ENCODE measurements around the gene SLC26A1. TPM values are rescaled to one million over a fixed set of nuclear protein-coding genes. Genes with fewer than 3 reads are reported as not detected.

Gene SLC26A1
- total RNA-seq, 2 donors from 2014 or later: 1.6 TPM

- intact Hi-C loops (cut with DNase I): no loop called here
- Histone ChIP-seq H3K4me3 (no peak overlapping the region), H3K27me3 (peaks cover 0 to 3% of the 10 kb centered on the region in 2 donors), H3K9me3 (no peaks in the 10 kb centered on the region), H3K27ac (no peak overlapping the region), H3K4me1 (peaks cover 33% of the 10 kb centered on the region), H3K36me3 (replicated peaks in 1 of 2; ENCODE audit: insufficient read depth in 1 of 2, low read depth in 2 of 2) (no peaks in the 10 kb centered on the region)
- 91% methylated on average over 4 to 19 of the region's 21 CpGs for WGBS, 2 donors
- no peak for TF ChIP-seq POLR2A (IDR thresholded peaks at IDR 0.05)
- TF ChIP-seq, protein P1, sequence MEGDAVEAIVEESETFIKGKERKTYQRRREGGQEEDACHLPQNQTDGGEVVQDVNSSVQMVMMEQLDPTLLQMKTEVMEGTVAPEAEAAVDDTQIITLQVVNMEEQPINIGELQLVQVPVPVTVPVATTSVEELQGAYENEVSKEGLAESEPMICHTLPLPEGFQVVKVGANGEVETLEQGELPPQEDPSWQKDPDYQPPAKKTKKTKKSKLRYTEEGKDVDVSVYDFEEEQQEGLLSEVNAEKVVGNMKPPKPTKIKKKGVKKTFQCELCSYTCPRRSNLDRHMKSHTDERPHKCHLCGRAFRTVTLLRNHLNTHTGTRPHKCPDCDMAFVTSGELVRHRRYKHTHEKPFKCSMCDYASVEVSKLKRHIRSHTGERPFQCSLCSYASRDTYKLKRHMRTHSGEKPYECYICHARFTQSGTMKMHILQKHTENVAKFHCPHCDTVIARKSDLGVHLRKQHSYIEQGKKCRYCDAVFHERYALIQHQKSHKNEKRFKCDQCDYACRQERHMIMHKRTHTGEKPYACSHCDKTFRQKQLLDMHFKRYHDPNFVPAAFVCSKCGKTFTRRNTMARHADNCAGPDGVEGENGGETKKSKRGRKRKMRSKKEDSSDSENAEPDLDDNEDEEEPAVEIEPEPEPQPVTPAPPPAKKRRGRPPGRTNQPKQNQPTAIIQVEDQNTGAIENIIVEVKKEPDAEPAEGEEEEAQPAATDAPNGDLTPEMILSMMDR (IDR thresholded peaks at IDR 0.05): no peak
- ATAC-seq: no peak
- DNase-seq: no peak
These were observed 47.3 kb upstream of the SLC26A1 start for GRCh38 chr4:1040344-1041146.

DNA sequence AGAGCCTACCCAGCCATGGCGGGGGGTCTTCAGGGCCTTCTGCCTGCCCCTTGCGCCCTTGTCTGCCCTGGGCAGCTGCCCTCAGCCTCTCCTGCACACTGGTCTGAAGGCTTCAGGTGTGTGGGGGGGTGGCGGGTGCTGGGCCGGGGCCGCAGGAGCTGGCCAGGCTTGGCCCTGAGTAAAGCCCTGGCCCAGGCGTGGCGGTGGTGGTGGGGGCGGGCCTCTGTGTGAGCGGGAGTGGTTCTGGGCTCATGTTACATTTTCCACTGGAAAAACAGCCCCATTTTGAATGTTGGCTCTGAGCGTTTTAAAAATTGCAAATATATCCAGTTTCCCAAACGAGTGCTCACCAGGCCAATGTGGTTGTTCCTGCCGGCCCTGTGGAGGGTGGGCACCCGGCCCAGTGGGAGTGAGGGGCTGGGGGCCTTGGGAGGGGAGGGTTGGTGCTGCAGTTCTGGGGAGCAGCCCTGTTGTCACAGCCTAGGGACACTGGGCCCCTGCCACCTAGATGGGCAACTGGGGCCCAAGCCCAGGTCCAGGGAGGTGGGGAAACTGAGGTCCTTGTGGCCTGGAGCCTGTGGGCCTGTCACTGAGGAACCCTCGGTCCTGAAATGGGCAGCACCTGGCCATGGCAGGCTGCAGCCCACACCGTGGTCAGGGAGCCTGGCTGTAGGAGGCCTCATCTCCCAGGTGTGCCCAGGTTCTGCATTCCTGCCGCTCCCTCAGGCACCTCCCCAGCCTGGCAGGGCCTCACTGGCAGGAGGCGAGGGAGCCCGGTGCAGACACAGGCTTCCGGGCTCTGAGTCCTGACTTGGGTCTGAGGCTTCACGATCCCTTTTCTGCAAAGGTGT lies 46.5 kb upstream of the SLC26A1 start:
- Histone ChIP-seq H3K27me3 (no peaks in the 10 kb centered on the region), H3K27ac (peak overlapping the region; percentile 12 to 46 (median 36)), H3K36me3 (replicated peaks in 1 of 2; ENCODE audit: insufficient read depth in 1 of 2, low read depth in 2 of 2) (no peaks in the 10 kb centered on the region), H3K4me3 (no peak overlapping the region), H3K4me1 (peaks cover 35% of the 10 kb centered on the region), H3K9me3 (no peaks in the 10 kb centered on the region)
- TF ChIP-seq, protein P1 (IDR thresholded peaks at IDR 0.05): no peak
- TF ChIP-seq POLR2A (IDR thresholded peaks at IDR 0.05): no peak
- peak; percentile 43 for ATAC-seq
- peak; percentile 62 to 79 (median 75) for DNase-seq
- 43 to 93% methylated on average over 3 to 20 of the region's 20 CpGs for WGBS, 2 donors
- intact Hi-C loops (cut with DNase I): no loop called here

DNA sequence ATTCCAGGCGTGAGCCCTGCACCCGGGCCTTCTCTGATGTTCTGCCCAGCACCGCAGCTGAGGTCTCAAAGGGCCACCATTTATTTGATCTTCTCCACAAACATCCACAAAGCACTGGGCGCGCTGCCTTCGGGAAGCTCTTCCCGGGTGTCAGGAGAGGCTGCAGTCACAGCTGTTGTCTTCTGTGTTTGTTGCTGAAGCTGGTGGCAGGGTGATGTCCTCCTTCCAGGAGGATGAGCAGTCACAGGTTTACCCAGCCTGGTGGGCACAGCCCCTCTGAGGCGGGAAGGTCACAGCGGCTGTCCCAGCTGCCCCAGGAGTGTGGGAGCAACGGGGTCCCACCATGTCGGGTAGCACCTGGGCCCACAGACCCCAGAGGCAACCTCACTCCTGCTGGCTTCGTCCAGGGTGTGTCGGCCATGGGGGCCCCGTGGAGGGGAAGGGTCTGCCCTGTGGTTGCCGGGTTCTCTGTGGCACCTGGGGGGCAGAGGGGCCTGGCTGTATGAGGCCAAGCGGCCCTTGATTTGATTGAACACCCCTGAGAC lies 45.8 kb upstream of the SLC26A1 start:
- DNase-seq: no peak

GRCh38 chr4:1036976-1037810 lies 44.0 kb upstream of the SLC26A1 start:
- Histone ChIP-seq H3K4me3 (no peak overlapping the region), H3K27me3 (no peaks in the 10 kb centered on the region), H3K9me3 (no peaks in the 10 kb centered on the region), H3K4me1 (peaks cover 30% of the 10 kb centered on the region), H3K36me3 (replicated peaks in 1 of 2; ENCODE audit: insufficient read depth in 1 of 2, low read depth in 2 of 2) (no peaks in the 10 kb centered on the region), H3K27ac (no peak overlapping the region)
- 88% methylated on average over 16 of the region's 26 CpGs; no CpG with 5 or more reads in 1 of the 2 donors for WGBS, 2 donors
- intact Hi-C loops (cut with DNase I): no loop called here
- ATAC-seq (no peak), DNase-seq (no peak)
- TF ChIP-seq, protein P1 (IDR thresholded peaks at IDR 0.05): no peak
- TF ChIP-seq POLR2A (IDR thresholded peaks at IDR 0.05): no peak

More for the DNA sequence above, 45.8 kb upstream of the SLC26A1 start:
- 88% methylated on average over 9 of the region's 16 CpGs for WGBS, 2 donors
- TF ChIP-seq, protein P1 (IDR thresholded peaks at IDR 0.05): no peak
- TF ChIP-seq POLR2A (IDR thresholded peaks at IDR 0.05): no peak
- no peak overlapping the region for H3K27ac ChIP-seq
- no peak overlapping the region for H3K4me3 ChIP-seq
- no peak for ATAC-seq
- peaks cover 38% of the 10 kb centered on the region for H3K4me1 ChIP-seq
- intact Hi-C loops (cut with DNase I): no loop called here
- no peaks in the 10 kb centered on the region for H3K27me3 ChIP-seq
- no peaks in the 10 kb centered on the region for H3K36me3 ChIP-seq (replicated peaks in 1 of 2; ENCODE audit: insufficient read depth in 1 of 2, low read depth in 2 of 2)
- H3K9me3 ChIP-seq: no peaks in the 10 kb centered on the region

All from body of pancreas (tissue), 4 donors.